ENCODE measurements around the gene GPER1. TPM values are rescaled to one million over a fixed set of nuclear protein-coding genes. Genes with fewer than 3 reads are reported as not detected.

The GPER1 gene
- polyA plus RNA-seq, 2 of the 4 experiments (the other 2 are of a cell fraction) = 0.23 to 0.50 TPM

GRCh38 chr7:1117321-1117928, 29.5 kb downstream of the GPER1 start (continued):
- TF ChIP-seq ZNF302 (CRISPR knock-in tag; IDR thresholded peaks at IDR 0.05) (no peak), BCL3 (IDR thresholded peaks at IDR 0.05) (no peak), RCOR1 (IDR thresholded peaks at IDR 0.05; ENCODE audit: low read depth, low read length) (no peak)

GRCh38 chr7:1119201-1119600, 31.3 kb downstream of the GPER1 start:
- POLR2A ChIA-PET = no interaction called here
- ATAC-seq (no peak), DNase-seq (ENCODE audit: low read depth in 1 of 2, low spot score in 1 of 2) (no peak), FAIRE-seq (no peak)
- WGBS (ENCODE audit: missing lambda C conversion rate) = 84% methylated on average over 5 of the region's 5 CpGs
- CTCF ChIA-PET = interaction anchor here (1.1 to 2.4 kb wide), 4 partner anchors 54 to 126 kb away, joined by 3 to 12 read pairs (median 4); no protein-coding TSS in a partner anchor
- H3K4me1 ChIP-seq = no peaks in the 10 kb centered on the region
- H3K9me3 ChIP-seq = no peaks in the 10 kb centered on the region
- no peak overlapping the region for H3K27ac ChIP-seq
- H3K4me3 ChIP-seq = no peak overlapping the region
- no peak overlapping the region for H3K4me2 ChIP-seq
- no peak for TF ChIP-seq CEBPB (IDR thresholded peaks at IDR 0.05)
- TF ChIP-seq PBX3 (IDR thresholded peaks at IDR 0.05) = no peak
- TF ChIP-seq EHMT2 (IDR thresholded peaks at IDR 0.05; ENCODE audit: low read depth) = no peak
- TF ChIP-seq CHD2 (IDR thresholded peaks at IDR 0.05; ENCODE audit: low read length, partially characterized antibody) = no peak
- TF ChIP-seq USF2 (IDR thresholded peaks at IDR 0.05) = no peak
- no peak for TF ChIP-seq EP300 (IDR thresholded peaks at IDR 0.05)
- no peak for TF ChIP-seq BHLHE40 (IDR thresholded peaks at IDR 0.05; ENCODE audit: low read depth, low read length)

- FAIRE-seq = no peak
- TF ChIP-seq RFX5 (IDR thresholded peaks at IDR 0.05) (no peak), POLR2A (IDR thresholded peaks at IDR 0.05; ENCODE audit: low read length) (no peak)
- CTCF ChIA-PET = no interaction called here
Measured at GRCh38 chr7:1120791-1121190, 32.9 kb downstream of the GPER1 start.

GRCh38 chr7:1121476-1121875, 33.6 kb downstream of the GPER1 start:
- ChIA-PET CTCF (interaction anchor here (3.6 kb wide), 1 partner anchor 34 kb away, joined by 7 read pairs; the partner anchor contains the start of gene GPER1), POLR2A (no interaction called here)
- Histone ChIP-seq H3K4me3 (no peak overlapping the region), H3K4me2 (no peak overlapping the region), H3K27ac (no peak overlapping the region), H3K9me3 (no peaks in the 10 kb centered on the region), H3K4me1 (no peaks in the 10 kb centered on the region)
- DNase-seq (ENCODE audit: low read depth in 1 of 2, low spot score in 1 of 2) (no peak), ATAC-seq (no peak), FAIRE-seq (no peak)
- 91% methylated on average over 14 of the region's 14 CpGs for WGBS (ENCODE audit: missing lambda C conversion rate)
- TF ChIP-seq SREBF2 (IDR thresholded peaks at IDR 0.05) = no peak
- no peak for TF ChIP-seq KDM1A (IDR thresholded peaks at IDR 0.05; ENCODE audit: low read depth)
- TF ChIP-seq USF2 (IDR thresholded peaks at IDR 0.05) = no peak
- TF ChIP-seq SMC3 (IDR thresholded peaks at IDR 0.05) = no peak
- no peak for TF ChIP-seq CEBPB (IDR thresholded peaks at IDR 0.05)
- TF ChIP-seq HOXA7 (CRISPR knock-in tag; IDR thresholded peaks at IDR 0.05) = no peak

More at GRCh38 chr7:1120791-1121190, 32.9 kb downstream of the GPER1 start:
- Histone ChIP-seq H3K4me3 (no peak overlapping the region), H3K27ac (no peak overlapping the region), H3K9me3 (no peaks in the 10 kb centered on the region), H3K4me1 (no peaks in the 10 kb centered on the region), H3K4me2 (no peak overlapping the region)
- DNase-seq (ENCODE audit: low read depth in 1 of 2, low spot score in 1 of 2) = no peak
- ATAC-seq = no peak
- POLR2A ChIA-PET = no interaction called here
- 92% methylated on average over 22 of the region's 22 CpGs for WGBS (ENCODE audit: missing lambda C conversion rate)

Measured in A549 (cell line).